IMR-90 (cell line): ENCODE measurements around the gene GXYLT2.

Experiments
- BHLHE40 ChIP-seq: fragments of 150-350 bp; IDR thresholded peaks from 2 replicates; pipeline ENCODE4 v1.6.1; 2016; ENCODE audit warnings: mild to moderate bottlenecking, low read depth, low read length
- CTCF ChIP-seq: conservative IDR thresholded peaks from 2 replicates; pipeline ENCODE4 v1.5.1; 2012; ENCODE audit warnings: mild to moderate bottlenecking, low read depth, low read length, improper control_type of control experiment
- ELK1 ChIP-seq: fragments of 150-350 bp; IDR thresholded peaks from 2 replicates; pipeline ENCODE4 v1.6.1; 2016; ENCODE audit warnings: low read depth, mild to moderate bottlenecking, low read length, moderate library complexity, borderline replicate concordance
- MAFK ChIP-seq: IDR thresholded peaks from 2 replicates; pipeline ENCODE4 v1.6.1; 2012; ENCODE audit warnings: low read depth, low read length, improper control_type of control experiment
- MAZ ChIP-seq: IDR thresholded peaks from 2 replicates; pipeline ENCODE4 v1.6.1; 2012; ENCODE audit warnings: low read depth, mild to moderate bottlenecking, low read length, improper control_type of control experiment, moderate library complexity, borderline replicate concordance
- NFE2L2 ChIP-seq: fragments of 150-350 bp; IDR thresholded peaks from 2 replicates; pipeline ENCODE4 v1.6.1; 2016; ENCODE audit warnings: low read depth, mild to moderate bottlenecking, low read length
- POLR2A ChIP-seq: IDR thresholded peaks from 2 replicates; pipeline ENCODE4 v1.6.1; 2012; ENCODE audit warnings: mild to moderate bottlenecking, low read depth, low read length
- RAD21 ChIP-seq: IDR thresholded peaks from 2 replicates; pipeline ENCODE4 v1.6.1; 2012; ENCODE audit warnings: low read length, improper control_type of control experiment
- SMC3 ChIP-seq: fragments of 150-350 bp; IDR thresholded peaks from 2 replicates; pipeline ENCODE4 v1.6.1; 2016; ENCODE audit warnings: low read depth, mild to moderate bottlenecking, antibody characterized with exemption, low read length, moderate library complexity
- USF2 ChIP-seq: fragments of 150-350 bp; IDR thresholded peaks from 2 replicates; pipeline ENCODE4 v1.6.1; 2017; ENCODE audit warnings: mild to moderate bottlenecking, antibody characterized with exemption, low read length, low read depth

GRCh38 chr3:72907131-72907711, 19.4 kb downstream of the GXYLT2 start:
- TF ChIP-seq RAD21 (no peak), USF2 (no peak), CTCF (no peak), NFE2L2 (no peak), SMC3 (no peak), BHLHE40 (no peak), POLR2A (no peak), ELK1 (no peak), MAZ (no peak), MAFK (no peak)
